H1 (cell line): Measurements from ENCODE around the gene RPL13A. TPM values are rescaled to one million over a fixed set of nuclear protein-coding genes. Genes with fewer than 3 reads are reported as not detected.

ENCODE experiments used
- CEBPB ChIP-seq: IDR thresholded peaks from 2 replicates; pipeline ENCODE4 v1.6.1; 2012; ENCODE audit warnings: low read depth, low read length
- CREB1 ChIP-seq: IDR thresholded peaks from 2 replicates; pipeline ENCODE4 v1.6.1; 2012; ENCODE audit warnings: inconsistent platforms
- EGR1 ChIP-seq: IDR thresholded peaks from 2 replicates; pipeline ENCODE4 v1.6.1; 2011; ENCODE audit warnings: low read depth, low read length, borderline replicate concordance
- KDM4A ChIP-seq: IDR thresholded peaks from one replicate; pipeline ENCODE4 v1.7.1; 2012; ENCODE audit warnings: low read depth, mild to moderate bottlenecking, moderate library complexity, low read length, inconsistent platforms; ENCODE audit not compliant: severe bottlenecking
- MAFK ChIP-seq: IDR thresholded peaks from 2 replicates; pipeline ENCODE4 v1.6.1; 2012; ENCODE audit warnings: low read depth, mild to moderate bottlenecking, improper control_type of control experiment, low read length
- POLR2AphosphoS5 ChIP-seq: IDR thresholded peaks from 2 replicates; pipeline ENCODE4 v1.6.1; 2011; ENCODE audit warnings: low read depth, low read length
- RBBP5 ChIP-seq: IDR thresholded peaks from 2 replicates; pipeline ENCODE4 v1.7.1; 2012; ENCODE audit warnings: low read depth, mild to moderate bottlenecking, inconsistent platforms, low read length, moderate library complexity, borderline replicate concordance
- RNF2 ChIP-seq: fragments of 200-900, 300-1000 bp; sonication (generic); IDR thresholded peaks from 2 replicates; pipeline ENCODE4 v1.7.1; 2016; ENCODE audit warnings: borderline replicate concordance, low read depth, mild to moderate bottlenecking, antibody characterized with exemption, low read length; ENCODE audit not compliant: poor library complexity, severe bottlenecking; ENCODE audit errors: missing control alignments
- SP1 ChIP-seq: IDR thresholded peaks from 2 replicates; pipeline ENCODE4 v1.6.1; 2011; ENCODE audit warnings: low read depth, low read length
- polyA plus RNA-seq, 7 experiments: library from polyadenylated mRNA; depleted of rRNA in 3 of 7; stranded (reverse) in 5 of 7; unstranded in 2 of 7; fragments of >200 nt in 5 of 7; fragments of 200-250 nt in 2 of 7; gene quantifications; 1 replicate in 5 of 7; 2 replicates in 1 of 7; 4 replicates in 1 of 7; pipeline versions ENCODE4 v1.2.1 to v1.2.3, GENCODE V29; 2011 to 2013; ENCODE audit warnings: missing spikeins in 2 of 7, mixed read lengths in 2 of 7
- total RNA-seq: library from RNA; stranded (reverse); fragmentation: NEBNext Ultra II Directional; extraction: Animal tissue kit (Norgen Biotek cat#: 25700); gene quantifications from 2 replicates; pipeline ENCODE4 v1.2.1, GENCODE V29; 2021
- TF ChIP-seq, protein P1 (sequence below): IDR thresholded peaks from 2 replicates; pipeline ENCODE4 v1.6.1; 2012; ENCODE audit warnings: low read length, inconsistent platforms
- TF ChIP-seq, protein P2 (sequence below): IDR thresholded peaks from 2 replicates; pipeline ENCODE4 v1.6.1; 2012; ENCODE audit warnings: inconsistent platforms

RPL13A gene
- total and polyA plus RNA-seq, 2 of the 8 experiments (the other 6 are each of a cell fraction or from before 2014, with no cell fraction given): 3,305 to 8,868 TPM

DNA sequence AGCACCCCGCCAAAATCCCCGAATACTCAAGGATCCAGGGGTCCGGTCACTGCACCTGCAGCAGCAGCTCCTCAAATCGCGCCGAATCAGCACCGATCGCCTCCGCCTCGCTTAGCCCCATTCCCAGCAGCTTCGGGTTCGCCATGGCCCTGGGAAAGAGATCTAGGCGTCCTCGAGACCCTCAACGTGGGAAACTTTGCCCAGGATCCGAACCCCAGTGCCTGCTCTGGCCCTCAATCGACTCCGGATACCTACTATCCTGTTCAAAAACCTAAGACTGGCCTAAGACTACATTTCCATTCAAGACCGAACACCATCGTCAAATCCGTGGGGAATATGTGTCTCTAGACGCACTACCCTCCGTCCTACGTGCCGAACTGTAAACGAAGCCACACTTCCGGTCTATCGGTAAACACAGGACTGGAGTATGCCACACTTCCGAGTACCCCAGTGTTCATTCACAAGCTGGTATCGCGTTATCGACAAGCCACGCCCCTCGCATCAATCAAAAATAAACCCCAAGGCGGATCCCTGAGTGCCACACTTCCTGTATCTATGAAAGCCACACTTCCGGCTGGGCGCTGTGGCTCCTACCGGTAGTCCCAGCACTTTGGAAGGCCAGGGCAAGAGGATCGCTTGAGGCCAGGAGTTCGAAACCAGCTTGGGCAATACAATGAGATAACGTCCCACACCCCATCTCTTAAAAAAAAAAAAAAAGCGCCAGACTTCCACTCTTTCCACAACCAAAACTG is 35.8 kb upstream of the RPL13A start, which contains the start of gene PIH1D1 (continued):
- no peak for TF ChIP-seq MAFK
- 0 out of 2 replicates have a peak, but pooled peaks have one; percentile 44 for TF ChIP-seq RBBP5
- TF ChIP-seq, protein P1, sequence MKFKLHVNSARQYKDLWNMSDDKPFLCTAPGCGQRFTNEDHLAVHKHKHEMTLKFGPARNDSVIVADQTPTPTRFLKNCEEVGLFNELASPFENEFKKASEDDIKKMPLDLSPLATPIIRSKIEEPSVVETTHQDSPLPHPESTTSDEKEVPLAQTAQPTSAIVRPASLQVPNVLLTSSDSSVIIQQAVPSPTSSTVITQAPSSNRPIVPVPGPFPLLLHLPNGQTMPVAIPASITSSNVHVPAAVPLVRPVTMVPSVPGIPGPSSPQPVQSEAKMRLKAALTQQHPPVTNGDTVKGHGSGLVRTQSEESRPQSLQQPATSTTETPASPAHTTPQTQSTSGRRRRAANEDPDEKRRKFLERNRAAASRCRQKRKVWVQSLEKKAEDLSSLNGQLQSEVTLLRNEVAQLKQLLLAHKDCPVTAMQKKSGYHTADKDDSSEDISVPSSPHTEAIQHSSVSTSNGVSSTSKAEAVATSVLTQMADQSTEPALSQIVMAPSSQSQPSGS: 0 out of 2 replicates have a peak, but pooled peaks have one; percentile 58
- no peak for TF ChIP-seq CEBPB
- TF ChIP-seq, protein P2, sequence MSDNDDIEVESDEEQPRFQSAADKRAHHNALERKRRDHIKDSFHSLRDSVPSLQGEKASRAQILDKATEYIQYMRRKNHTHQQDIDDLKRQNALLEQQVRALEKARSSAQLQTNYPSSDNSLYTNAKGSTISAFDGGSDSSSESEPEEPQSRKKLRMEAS: no peak
- TF ChIP-seq CREB1: 0 out of 2 replicates have a peak, but pooled peaks have one; percentile 33
- peak; percentile 31 for TF ChIP-seq KDM4A
- no peak for TF ChIP-seq RNF2
- peak; percentile 45; the same call in 1 of the 2 replicates for TF ChIP-seq SP1
- TF ChIP-seq EGR1: no peak
- TF ChIP-seq POLR2AphosphoS5: peak; percentile 88
